MCF 10A (cell line): ENCODE results near the gene NODAL. TPM values are rescaled to one million over a fixed set of nuclear protein-coding genes. Genes with fewer than 3 reads are reported as not detected.

Source experiments
- BruUV-seq: library from RNA; stranded (reverse); fragments of 400-500 nt; replicated peaks from 2 replicates; lab custom pipeline; 2021; lab: Mats Ljungman, UMichigan
- CTCF ChIA-PET: fragments of 300-600 bp; sonication (Branson Sonifier 250); formaldehyde crosslinking; extraction: SDS; loops from one replicate; lab custom pipeline; 2021; ENCODE audit warnings: antibody characterized with exemption, inconsistent platforms; lab: Yijun Ruan, JAX
- POLR2A ChIA-PET: fragments of 300-600, 350-650 bp; sonication (Branson Sonifier 250); formaldehyde crosslinking; extraction: SDS; loops from one replicate; lab custom pipeline; 2020; ENCODE audit warnings: antibody characterized with exemption, inconsistent platforms; lab: Yijun Ruan, JAX
- DNase-seq: peaks from one replicate; pipeline ENCODE4 v3.0.0-alpha.2; 2018; ENCODE audit not compliant: unreplicated experiment
- H3K27ac Mint-ChIP-seq: one replicate; pipeline ENCODE4 v1.8.0; 2022; ENCODE audit warnings: mild to moderate bottlenecking, low read depth, mixed read lengths; ENCODE audit not compliant: unreplicated experiment
- H3K27me3 Mint-ChIP-seq: one replicate; pipeline ENCODE4 v1.8.0; 2022; ENCODE audit warnings: mixed read lengths; ENCODE audit not compliant: insufficient read depth, unreplicated experiment
- H3K36me3 Mint-ChIP-seq: one replicate; pipeline ENCODE4 v1.8.0; 2022; ENCODE audit warnings: mild to moderate bottlenecking, moderate library complexity, mixed read lengths; ENCODE audit not compliant: insufficient read depth, unreplicated experiment
- H3K4me1 Mint-ChIP-seq: one replicate; pipeline ENCODE4 v1.8.0; 2022; ENCODE audit warnings: mixed read lengths; ENCODE audit not compliant: insufficient read depth, unreplicated experiment
- H3K4me3 Mint-ChIP-seq: one replicate; pipeline ENCODE4 v1.8.0; 2022; ENCODE audit warnings: mild to moderate bottlenecking, moderate library complexity, mixed read lengths; ENCODE audit not compliant: unreplicated experiment
- H3K9me3 Mint-ChIP-seq: one replicate; pipeline ENCODE4 v1.8.0; 2022; ENCODE audit warnings: mixed read lengths; ENCODE audit not compliant: unreplicated experiment
- intact Hi-C: fragments of 100-400 bp; cut with micrococcal nuclease; formaldehyde crosslinking; loops from 2 replicates; pipeline ENCODE4 v1.14.1; 2022
- total RNA-seq: library from RNA; stranded (reverse); gene quantifications from 2 replicates; pipeline ENCODE4 v1.2.3, GENCODE V29; 2022
- TF ChIP-seq, protein P1 (sequence below): fragments of 200-600 bp; IDR thresholded peaks from one replicate; pipeline ENCODE4 v1.8.0; 2022; ENCODE audit warnings: antibody characterized with exemption, mild to moderate bottlenecking; ENCODE audit not compliant: unreplicated experiment

NODAL gene
- total RNA-seq, 1 experiment from 2014 or later = not detected

- H3K36me3 Mint-ChIP-seq = no peaks in the 10 kb centered on the region
- H3K27ac Mint-ChIP-seq = no peak overlapping the region
- TF ChIP-seq, protein P1, sequence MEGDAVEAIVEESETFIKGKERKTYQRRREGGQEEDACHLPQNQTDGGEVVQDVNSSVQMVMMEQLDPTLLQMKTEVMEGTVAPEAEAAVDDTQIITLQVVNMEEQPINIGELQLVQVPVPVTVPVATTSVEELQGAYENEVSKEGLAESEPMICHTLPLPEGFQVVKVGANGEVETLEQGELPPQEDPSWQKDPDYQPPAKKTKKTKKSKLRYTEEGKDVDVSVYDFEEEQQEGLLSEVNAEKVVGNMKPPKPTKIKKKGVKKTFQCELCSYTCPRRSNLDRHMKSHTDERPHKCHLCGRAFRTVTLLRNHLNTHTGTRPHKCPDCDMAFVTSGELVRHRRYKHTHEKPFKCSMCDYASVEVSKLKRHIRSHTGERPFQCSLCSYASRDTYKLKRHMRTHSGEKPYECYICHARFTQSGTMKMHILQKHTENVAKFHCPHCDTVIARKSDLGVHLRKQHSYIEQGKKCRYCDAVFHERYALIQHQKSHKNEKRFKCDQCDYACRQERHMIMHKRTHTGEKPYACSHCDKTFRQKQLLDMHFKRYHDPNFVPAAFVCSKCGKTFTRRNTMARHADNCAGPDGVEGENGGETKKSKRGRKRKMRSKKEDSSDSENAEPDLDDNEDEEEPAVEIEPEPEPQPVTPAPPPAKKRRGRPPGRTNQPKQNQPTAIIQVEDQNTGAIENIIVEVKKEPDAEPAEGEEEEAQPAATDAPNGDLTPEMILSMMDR = no peak
- H3K4me1 Mint-ChIP-seq = peaks cover 10% of the 10 kb centered on the region
- ChIA-PET CTCF (interaction anchor here (1.1 kb wide), 1 partner anchor 27 kb away, joined by 3 read pairs; no protein-coding TSS in a partner anchor), POLR2A (interaction anchor here (2.5 kb wide), 1 partner anchor 14 kb away, joined by 8 read pairs; no protein-coding TSS in a partner anchor)
- no peaks in the 10 kb centered on the region for H3K9me3 Mint-ChIP-seq
- H3K27me3 Mint-ChIP-seq = peaks cover 12% of the 10 kb centered on the region
- H3K4me3 Mint-ChIP-seq = no peak overlapping the region
- intact Hi-C loops = no loop called here
- DNase-seq = no peak
- BruUV-seq = no TSS peak
Measured at GRCh38 chr10:70391654-70392053, 49.8 kb downstream of the NODAL start.

Other genes with a start within 250 kb of the NODAL start
- gene PPA1, start 208.3 kb downstream of the NODAL start, total RNA-seq = 221 and 293 TPM in 2 replicates
- not detected in 2 replicates for gene NPFFR1, start 157.7 kb downstream of the NODAL start, total RNA-seq
- 1.1 and 1.5 TPM in 2 replicates for gene LRRC20, start 59.1 kb downstream of the NODAL start, total RNA-seq
- gene EIF4EBP2, start 37.5 kb downstream of the NODAL start, total RNA-seq = 21.2 and 26.1 TPM in 2 replicates
- gene PALD1, start 37.1 kb upstream of the NODAL start, total RNA-seq = 0.12 TPM in 1 of 2 replicates, not detected in the other
- gene PRF1, start 161.1 kb upstream of the NODAL start, total RNA-seq = not detected in 2 replicates
- 0.25 TPM in 1 of 2 replicates, not detected in the other for gene ADAMTS14, start 230.8 kb upstream of the NODAL start, total RNA-seq